Measurements from ENCODE around the gene ZZZ3.

- TF ChIP-seq EZH2 (IDR thresholded peaks at IDR 0.05; ENCODE audit: borderline replicate concordance) (no peak), CTCF (IDR thresholded peaks at IDR 0.05; ENCODE audit: poor library complexity) (no peak)
Observed at GRCh38 chr1:77649127-77649526, 33.3 kb downstream of the ZZZ3 start.

All from hepatocyte (in vitro differentiated cells).